DMS 273 (cell line): ENCODE measurements around the gene IRF2BP1.
"Not testable (repeated sequence)": the region's sequence is repeated elsewhere in the genome, so short reads cannot be mapped to it uniquely, and the experiment has no call there.

Experiments used
- DNase-seq: peaks from one replicate; lab custom pipeline; 2025; ENCODE audit not compliant: unreplicated experiment; lab: John Stamatoyannopoulos, UW

The IRF2BP1 gene

DNA sequence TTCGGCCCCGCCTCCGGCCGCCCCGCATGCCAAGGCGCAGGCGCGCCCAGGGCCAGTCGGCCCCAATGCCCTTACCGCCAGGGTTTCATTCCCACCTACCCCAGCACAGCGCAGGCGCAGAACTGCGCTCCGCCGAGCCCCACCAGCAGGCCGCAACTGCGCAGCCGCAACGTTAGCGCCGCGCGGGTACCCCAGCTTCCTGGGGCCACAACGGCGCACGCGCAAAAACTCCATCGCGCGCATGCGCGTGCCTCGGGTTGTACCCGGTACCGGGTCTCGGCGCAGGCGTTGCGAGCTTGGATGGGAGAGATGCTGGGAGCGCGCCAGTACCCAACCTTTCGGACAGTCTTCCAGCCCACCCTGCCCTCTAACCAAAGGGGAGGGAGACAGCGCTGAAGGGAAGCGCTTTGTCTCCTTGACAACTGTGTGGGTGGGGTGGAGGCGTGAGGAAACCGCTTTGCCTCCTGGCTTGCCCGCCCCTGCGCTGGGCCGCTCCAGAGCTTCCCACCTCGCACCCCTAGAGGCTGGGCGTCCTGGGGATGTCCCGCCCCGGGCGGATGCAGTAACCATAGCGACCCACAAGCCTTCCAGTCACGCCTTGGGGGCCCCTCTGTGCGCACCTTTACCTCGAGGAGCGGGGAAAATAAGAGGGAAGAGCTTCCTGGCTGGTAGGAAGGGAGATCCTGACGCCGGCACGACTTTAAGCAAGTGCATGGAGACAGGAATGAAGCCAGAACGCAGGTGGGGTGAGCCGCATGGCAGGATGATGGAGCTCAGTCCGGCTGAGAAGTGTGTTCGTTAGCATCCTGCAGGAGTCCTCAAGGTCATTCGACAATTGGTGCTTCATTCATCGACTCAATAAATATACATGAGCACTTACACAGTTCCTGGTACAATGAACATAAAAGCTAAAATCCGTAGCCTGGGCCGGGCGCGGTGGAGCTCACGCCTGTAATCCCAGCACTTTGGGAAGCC, 17.0 kb upstream of the IRF2BP1 start:
- DNase-seq, result peak; percentile 99

GRCh38 chr19:45901912-45902650, 16.1 kb upstream of the IRF2BP1 start, which contains the start of gene MYPOP:
TSS of gene MYPOP (minus strand) at chr19:45902613. CDS start at chr19:45901773, 840 bp downstream.
- DNase-seq, result peak; percentile 65

GRCh38 chr19:45901432-45901911, 15.5 kb upstream of the IRF2BP1 start:
- DNase-seq, result peak; percentile 56

- DNase-seq, result no peak
These were observed 14.9 kb upstream of the IRF2BP1 start for GRCh38 chr19:45900738-45901431.

DNA sequence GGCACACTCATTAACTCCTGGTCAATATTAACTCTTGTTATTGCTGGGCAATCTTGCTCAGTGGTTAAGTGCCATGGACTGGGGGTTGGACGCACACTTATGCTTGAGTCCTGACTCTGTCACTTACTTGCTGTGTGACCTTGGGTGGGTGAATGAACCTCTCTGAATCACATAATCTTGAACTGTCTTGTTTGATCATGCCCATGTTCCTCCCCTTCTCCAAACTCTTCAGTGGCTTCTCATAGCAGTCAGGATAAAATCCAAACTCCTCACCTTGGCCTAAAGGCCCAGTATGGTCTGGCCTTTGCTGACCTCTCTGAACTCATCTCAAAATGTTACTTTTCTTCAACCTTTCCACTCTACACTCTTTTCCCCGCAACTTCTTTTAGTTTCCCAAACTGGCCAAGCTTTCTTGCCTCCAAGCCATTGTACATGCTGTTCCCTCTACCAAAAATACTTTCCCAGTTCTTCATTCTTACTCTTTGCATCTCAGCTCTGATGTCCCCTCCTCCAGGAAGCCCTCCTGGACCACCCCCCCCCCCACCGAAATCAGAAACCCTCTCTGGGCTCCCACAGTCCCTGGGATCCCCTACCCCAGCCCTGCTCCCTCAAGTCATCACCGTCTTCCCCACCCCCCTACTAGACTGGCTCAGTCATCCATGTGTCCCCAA, 14.1 kb upstream of the IRF2BP1 start:
- DNase-seq, result no peak

DNA sequence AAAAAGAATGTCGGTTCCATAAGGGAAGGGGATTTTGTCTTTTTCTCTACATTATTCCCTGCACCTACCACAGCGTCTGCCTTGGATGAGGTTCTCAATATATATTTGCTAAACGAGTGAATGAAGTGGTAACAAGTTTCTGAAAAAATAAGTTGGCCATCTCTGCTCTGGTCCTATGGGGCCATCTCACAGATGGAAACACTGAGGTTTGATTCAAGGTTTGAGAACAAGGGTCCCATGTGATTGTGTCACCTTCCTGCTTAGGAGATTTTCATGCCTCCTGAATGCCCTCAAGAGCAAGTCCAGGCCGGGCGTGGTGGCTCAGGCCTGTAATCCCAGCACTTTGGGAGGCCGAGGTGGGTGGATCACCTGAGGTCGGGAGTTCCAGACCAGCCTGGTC, 13.3 kb upstream of the IRF2BP1 start:
- DNase-seq, result no peak

GRCh38 chr19:45897261-45897812, 11.4 kb upstream of the IRF2BP1 start:
- no peak for DNase-seq

DNA sequence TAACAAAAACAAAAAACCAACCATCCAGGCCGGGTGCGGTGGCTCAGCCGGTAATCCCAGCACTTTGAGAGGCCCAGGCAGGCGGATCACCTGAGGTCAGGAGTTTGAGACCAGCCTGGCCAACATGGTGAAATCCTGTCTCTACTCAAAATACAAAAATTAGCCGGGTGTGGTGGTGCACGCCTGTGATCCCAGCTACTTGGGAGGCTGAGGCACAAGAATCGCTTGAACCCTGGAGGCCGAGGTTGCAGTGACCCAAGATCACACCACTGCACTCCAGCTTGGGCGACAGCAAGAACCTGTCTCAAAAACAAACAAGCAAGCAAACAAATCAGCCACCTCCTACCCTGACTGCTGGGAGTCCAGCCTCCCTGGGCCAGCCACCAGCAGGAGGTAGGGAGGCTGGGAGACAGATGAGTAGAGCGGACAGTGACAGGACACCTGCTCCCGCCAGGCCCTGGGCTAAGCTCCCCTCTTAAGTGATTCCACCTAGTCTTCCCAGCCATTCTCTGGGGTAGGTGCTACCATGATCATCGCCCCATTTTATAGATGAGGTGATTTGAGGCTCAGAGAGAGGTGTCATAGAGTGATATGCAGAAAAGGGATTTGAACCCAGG, 10.2 kb upstream of the IRF2BP1 start:
- DNase-seq, result not testable (repeated sequence)

GRCh38 chr19:45895519-45895972, 9.6 kb upstream of the IRF2BP1 start:
- no peak for DNase-seq

GRCh38 chr19:45890877-45891276, 4.9 kb upstream of the IRF2BP1 start:
- no peak for DNase-seq

GRCh38 chr19:45889210-45889885, 3.4 kb upstream of the IRF2BP1 start:
- no peak for DNase-seq

DNA sequence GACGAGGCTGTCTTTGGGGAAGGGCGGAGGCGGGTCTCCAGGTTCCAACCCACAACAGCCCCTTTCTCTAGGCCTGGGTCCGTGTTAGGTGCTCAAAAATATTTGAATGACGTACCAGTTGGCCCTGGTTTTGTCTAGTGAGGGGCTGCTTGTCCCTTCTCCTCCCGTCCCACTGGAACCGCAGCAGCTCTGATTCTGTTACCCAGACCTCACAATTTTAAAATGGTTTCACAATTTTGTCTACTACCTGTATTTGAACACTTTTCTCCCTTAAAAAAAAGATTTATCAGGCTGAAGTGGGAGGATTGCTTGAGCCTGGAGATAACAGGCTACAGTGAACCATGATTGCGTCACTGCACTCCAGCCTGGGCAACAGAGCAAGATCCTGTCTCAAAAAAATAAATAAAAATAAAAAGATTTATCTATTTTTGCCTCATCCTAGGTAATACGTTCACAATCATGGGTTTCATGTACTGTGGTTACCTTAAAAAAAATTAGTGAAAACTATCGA, 1.3 kb upstream of the IRF2BP1 start:
- DNase-seq, result no peak

DNA sequence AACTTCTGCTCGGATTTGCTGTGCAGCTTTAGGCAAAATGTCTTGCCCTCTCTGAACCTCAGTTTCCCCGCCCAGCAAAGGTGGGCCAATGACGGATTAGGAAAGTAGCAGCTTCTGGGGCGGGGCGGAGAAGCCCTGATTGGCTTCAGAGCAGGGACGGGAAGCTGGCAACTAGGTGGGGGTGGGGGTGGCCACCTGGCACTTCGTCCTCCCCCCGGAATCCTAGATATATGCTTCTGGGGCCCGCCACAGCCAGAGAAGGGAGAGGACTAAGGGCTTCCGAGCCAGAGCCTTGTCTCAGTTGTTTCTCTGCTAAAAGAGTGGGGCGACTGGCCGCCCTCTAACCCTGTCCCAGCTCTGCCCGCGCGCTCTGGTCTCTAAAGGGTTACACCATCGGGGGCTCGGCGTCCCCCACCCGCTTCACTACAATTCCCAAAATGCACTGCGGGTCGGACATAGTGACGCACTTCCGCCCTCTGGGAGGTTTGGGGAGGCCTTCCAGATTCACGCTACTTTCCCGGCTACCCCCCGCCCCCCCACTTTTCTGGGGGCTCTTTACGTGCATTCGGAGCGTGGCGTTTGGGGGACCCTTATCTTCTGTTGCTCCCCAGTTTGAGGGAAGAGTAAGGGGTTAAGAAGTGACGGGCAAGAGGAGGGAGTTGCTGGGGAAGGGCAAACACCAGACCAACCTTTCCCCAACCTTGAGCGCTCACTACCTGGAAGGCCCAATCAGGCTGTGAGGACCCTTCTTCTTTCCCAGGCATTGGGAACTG, 672 bp upstream of the IRF2BP1 start:
- peak; percentile 97 for DNase-seq

DNA sequence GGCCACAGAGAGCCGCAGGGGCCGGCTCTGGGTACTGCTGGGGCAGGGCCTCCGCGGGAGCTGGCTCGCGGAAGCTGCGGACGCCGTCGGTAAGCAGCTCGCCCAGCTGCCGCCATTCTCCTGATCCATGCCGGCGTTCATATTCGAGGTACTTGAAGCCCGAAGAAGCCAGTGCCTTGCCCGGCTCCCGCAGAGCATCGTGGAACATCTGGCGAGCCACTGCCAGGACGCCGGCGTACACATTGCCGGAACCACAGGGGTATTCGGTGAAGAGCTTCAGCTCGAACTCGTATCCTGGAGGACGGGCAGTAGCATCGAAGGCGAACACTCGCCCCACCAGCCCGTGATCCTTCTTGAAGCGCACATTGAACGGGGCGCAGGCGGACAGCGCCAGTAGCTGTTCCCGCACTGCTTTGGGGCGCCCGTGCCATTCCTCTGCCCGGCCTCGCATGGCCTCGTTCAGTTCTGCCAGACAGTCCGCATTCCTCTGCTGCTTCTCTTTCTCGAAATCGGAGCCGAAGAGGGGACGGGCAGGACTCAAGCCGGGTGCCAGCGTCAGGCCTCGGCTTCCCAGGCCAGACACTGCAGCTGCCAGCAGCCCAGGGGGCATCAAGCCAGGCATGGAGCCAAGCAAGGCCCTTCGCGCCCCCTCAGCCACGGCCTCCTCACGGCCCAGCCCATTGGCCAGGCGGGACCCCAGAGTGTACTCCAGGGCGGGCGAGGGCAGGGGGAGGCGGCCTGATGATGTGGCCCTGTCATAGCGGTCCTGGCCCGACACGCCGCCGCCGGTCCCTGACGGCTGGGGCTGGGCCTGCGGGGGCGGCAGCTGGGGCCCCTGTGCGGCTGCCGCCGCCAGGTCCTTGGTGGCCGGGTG, 1.0 kb downstream of the IRF2BP1 start:
- peak; percentile 69 for DNase-seq

GRCh38 chr19:45883881-45884681, 1.9 kb downstream of the IRF2BP1 start:
- DNase-seq, result no peak

DNA sequence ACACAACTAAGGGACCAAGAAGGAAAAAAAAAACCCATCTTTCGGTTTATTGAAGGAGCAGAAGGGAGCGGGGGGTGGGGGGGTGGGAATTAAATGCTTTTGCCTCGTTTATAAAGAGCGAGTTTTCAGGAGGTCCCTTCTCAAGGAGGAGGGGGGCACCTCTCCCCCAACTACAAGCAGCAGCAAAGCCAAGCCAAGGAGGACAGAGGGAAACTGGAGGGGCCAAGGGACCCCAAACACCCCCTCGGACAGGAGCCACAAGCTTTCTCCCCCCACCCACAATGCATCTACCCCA, 2.4 kb downstream of the IRF2BP1 start:
- DNase-seq, result no peak
